ENCODE results near the gene MARCKSL1.
"Not testable (repeated sequence)": the region's sequence is repeated elsewhere in the genome, so short reads cannot be mapped to it uniquely, and the experiment has no call there.

MARCKSL1 gene

GRCh38 chr1:32356478-32356877, 20.4 kb upstream of the MARCKSL1 start:
- Histone ChIP-seq H3K36me3 (ENCODE audit: insufficient read depth, low read length) (no peaks in the 10 kb centered on the region), H3K27ac (no peak overlapping the region), H3K9me3 (ENCODE audit: low read depth, low read length) (no peaks in the 10 kb centered on the region), H3K9ac (ENCODE audit: insufficient read length) (no peak overlapping the region), H3K4me3 (no peak overlapping the region)
- no peak for TF ChIP-seq FOXP2 (optimal IDR thresholded peaks at IDR 0.05; ENCODE audit: control extremely low read depth, extremely low read length, insufficient read depth)
- TF ChIP-seq POLR2AphosphoS5 (IDR thresholded peaks at IDR 0.05; ENCODE audit: borderline replicate concordance, low read depth, low read length), result no peak
- no peak for TF ChIP-seq EZH2 (IDR thresholded peaks at IDR 0.05)
- DNase-seq (ENCODE audit: low read depth, low spot score), result no peak

GRCh38 chr1:32355778-32356177, 19.7 kb upstream of the MARCKSL1 start:
- DNase-seq (ENCODE audit: low read depth, low spot score); H3K9ac ChIP-seq (ENCODE audit: insufficient read length); H3K9me3 ChIP-seq (ENCODE audit: low read depth, low read length); H3K4me3 ChIP-seq; H3K36me3 ChIP-seq (ENCODE audit: insufficient read depth, low read length); H3K27ac ChIP-seq: not testable (repeated sequence)

GRCh38 chr1:32353886-32354570, 18.0 kb upstream of the MARCKSL1 start:
- DNase-seq (ENCODE audit: low read depth, low spot score), result no peak
- peaks cover 3% of the 10 kb centered on the region; the same call in 1 of the 2 replicates for H3K9me3 ChIP-seq (ENCODE audit: low read depth, low read length)
- no peak overlapping the region for H3K4me3 ChIP-seq
- no peak overlapping the region for H3K9ac ChIP-seq (ENCODE audit: insufficient read length)
- TF ChIP-seq FOXP2 (optimal IDR thresholded peaks at IDR 0.05; ENCODE audit: control extremely low read depth, extremely low read length, insufficient read depth) (no peak), POLR2AphosphoS5 (IDR thresholded peaks at IDR 0.05; ENCODE audit: borderline replicate concordance, low read depth, low read length) (no peak), EZH2 (IDR thresholded peaks at IDR 0.05) (no peak)
- no peak overlapping the region for H3K27ac ChIP-seq
- H3K36me3 ChIP-seq (ENCODE audit: insufficient read depth, low read length), result no peaks in the 10 kb centered on the region

- Histone ChIP-seq H3K4me3 (no peak overlapping the region), H3K9ac (ENCODE audit: insufficient read length) (no peak overlapping the region), H3K36me3 (ENCODE audit: insufficient read depth, low read length) (no peaks in the 10 kb centered on the region), H3K9me3 (ENCODE audit: low read depth, low read length) (peaks cover 3% of the 10 kb centered on the region; the same call in 1 of the 2 replicates), H3K27ac (no peak overlapping the region)
- no peak for DNase-seq (ENCODE audit: low read depth, low spot score)
- TF ChIP-seq FOXP2 (optimal IDR thresholded peaks at IDR 0.05; ENCODE audit: control extremely low read depth, extremely low read length, insufficient read depth) (no peak), EZH2 (IDR thresholded peaks at IDR 0.05) (no peak), POLR2AphosphoS5 (IDR thresholded peaks at IDR 0.05; ENCODE audit: borderline replicate concordance, low read depth, low read length) (no peak)
These were observed 17.4 kb upstream of the MARCKSL1 start for GRCh38 chr1:32353431-32353830.

- no peaks in the 10 kb centered on the region for H3K36me3 ChIP-seq (ENCODE audit: insufficient read depth, low read length)
- no peak overlapping the region for H3K27ac ChIP-seq
- peaks cover 3% of the 10 kb centered on the region; the same call in 1 of the 2 replicates for H3K9me3 ChIP-seq (ENCODE audit: low read depth, low read length)
- TF ChIP-seq FOXP2 (optimal IDR thresholded peaks at IDR 0.05; ENCODE audit: control extremely low read depth, extremely low read length, insufficient read depth) (no peak), EZH2 (IDR thresholded peaks at IDR 0.05) (no peak), POLR2AphosphoS5 (IDR thresholded peaks at IDR 0.05; ENCODE audit: borderline replicate concordance, low read depth, low read length) (no peak)
- H3K4me3 ChIP-seq, result no peak overlapping the region
- H3K9ac ChIP-seq (ENCODE audit: insufficient read length), result no peak overlapping the region
- DNase-seq (ENCODE audit: low read depth, low spot score), result no peak
These were observed 16.9 kb upstream of the MARCKSL1 start for GRCh38 chr1:32352831-32353383.

GRCh38 chr1:32352239-32352745, 16.3 kb upstream of the MARCKSL1 start:
- Histone ChIP-seq H3K9me3 (ENCODE audit: low read depth, low read length) (peaks cover 3% of the 10 kb centered on the region; the same call in 1 of the 2 replicates), H3K27ac (peak overlapping the region; percentile 86; the same call in 1 of the 2 replicates), H3K36me3 (ENCODE audit: insufficient read depth, low read length) (no peaks in the 10 kb centered on the region), H3K4me3 (peak overlapping the region; percentile 95), H3K9ac (ENCODE audit: insufficient read length) (peak overlapping the region; percentile 96)
- no peak for TF ChIP-seq POLR2AphosphoS5 (IDR thresholded peaks at IDR 0.05; ENCODE audit: borderline replicate concordance, low read depth, low read length)
- no peak for DNase-seq (ENCODE audit: low read depth, low spot score)

GRCh38 chr1:32351399-32352238, 15.6 kb upstream of the MARCKSL1 start:
- TF ChIP-seq EZH2 (IDR thresholded peaks at IDR 0.05) (no peak), POLR2AphosphoS5 (IDR thresholded peaks at IDR 0.05; ENCODE audit: borderline replicate concordance, low read depth, low read length) (peak; percentile 80)
- H3K9ac ChIP-seq (ENCODE audit: insufficient read length), result peak overlapping the region; percentile 96
- peak overlapping the region; percentile 93 for H3K27ac ChIP-seq
- no peaks in the 10 kb centered on the region for H3K36me3 ChIP-seq (ENCODE audit: insufficient read depth, low read length)
- peaks cover 3% of the 10 kb centered on the region; the same call in 1 of the 2 replicates for H3K9me3 ChIP-seq (ENCODE audit: low read depth, low read length)
- peak overlapping the region; percentile 95 for H3K4me3 ChIP-seq
- peak; percentile 28 for DNase-seq (ENCODE audit: low read depth, low spot score)

- TF ChIP-seq FOXP2 (optimal IDR thresholded peaks at IDR 0.05; ENCODE audit: control extremely low read depth, extremely low read length, insufficient read depth), result no peak
- TF ChIP-seq EZH2 (IDR thresholded peaks at IDR 0.05), result no peak
- no peak for TF ChIP-seq POLR2AphosphoS5 (IDR thresholded peaks at IDR 0.05; ENCODE audit: borderline replicate concordance, low read depth, low read length)
- Histone ChIP-seq H3K9me3 (ENCODE audit: low read depth, low read length) (peaks cover 3% of the 10 kb centered on the region; the same call in 1 of the 2 replicates), H3K9ac (ENCODE audit: insufficient read length) (peak overlapping the region; percentile 66), H3K36me3 (ENCODE audit: insufficient read depth, low read length) (no peaks in the 10 kb centered on the region), H3K4me3 (peak overlapping the region; percentile 95), H3K27ac (peak overlapping the region; percentile 93)
- DNase-seq (ENCODE audit: low read depth, low spot score), result peak; percentile 26
These were observed 14.9 kb upstream of the MARCKSL1 start for GRCh38 chr1:32350785-32351398.

Measured in SK-N-MC (cell line).